ENCODE results near the gene CACNA1S.

The CACNA1S gene

DNA sequence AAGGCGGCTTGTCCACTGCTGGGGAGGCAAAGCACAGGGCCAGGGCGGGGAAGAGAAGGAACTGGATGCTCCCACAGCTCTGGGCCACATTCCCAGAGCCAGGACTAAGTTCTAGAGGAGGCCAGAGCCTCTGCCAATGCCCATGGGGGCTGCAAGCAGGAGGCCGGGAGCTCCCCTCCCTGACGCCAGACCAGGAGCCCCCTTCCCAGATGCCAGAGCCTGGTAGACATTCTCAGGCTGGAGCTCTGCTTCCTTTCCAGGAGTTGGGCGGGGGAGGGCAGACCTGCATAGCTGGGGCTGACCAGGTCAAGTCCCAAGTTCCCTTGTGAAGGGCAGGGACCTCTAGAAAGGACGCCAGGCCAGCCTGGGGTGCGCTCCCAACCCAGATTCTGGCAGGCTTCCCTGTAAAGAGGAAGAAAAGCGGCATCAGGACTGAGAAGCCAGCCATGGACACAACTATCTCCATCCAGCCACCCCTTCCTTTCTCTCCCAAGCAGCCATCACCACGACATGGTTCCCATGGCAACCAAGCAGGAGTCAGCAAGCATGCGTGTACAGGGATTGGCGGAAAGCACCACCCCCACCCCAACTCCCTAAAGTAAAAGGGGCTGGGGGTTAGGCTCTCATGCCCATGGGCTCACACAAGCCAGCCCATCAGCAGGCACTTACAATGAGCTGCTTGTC lies 102.1 kb downstream of the CACNA1S start:
- no peak for DNase-seq (ENCODE audit: low spot score)

DNA sequence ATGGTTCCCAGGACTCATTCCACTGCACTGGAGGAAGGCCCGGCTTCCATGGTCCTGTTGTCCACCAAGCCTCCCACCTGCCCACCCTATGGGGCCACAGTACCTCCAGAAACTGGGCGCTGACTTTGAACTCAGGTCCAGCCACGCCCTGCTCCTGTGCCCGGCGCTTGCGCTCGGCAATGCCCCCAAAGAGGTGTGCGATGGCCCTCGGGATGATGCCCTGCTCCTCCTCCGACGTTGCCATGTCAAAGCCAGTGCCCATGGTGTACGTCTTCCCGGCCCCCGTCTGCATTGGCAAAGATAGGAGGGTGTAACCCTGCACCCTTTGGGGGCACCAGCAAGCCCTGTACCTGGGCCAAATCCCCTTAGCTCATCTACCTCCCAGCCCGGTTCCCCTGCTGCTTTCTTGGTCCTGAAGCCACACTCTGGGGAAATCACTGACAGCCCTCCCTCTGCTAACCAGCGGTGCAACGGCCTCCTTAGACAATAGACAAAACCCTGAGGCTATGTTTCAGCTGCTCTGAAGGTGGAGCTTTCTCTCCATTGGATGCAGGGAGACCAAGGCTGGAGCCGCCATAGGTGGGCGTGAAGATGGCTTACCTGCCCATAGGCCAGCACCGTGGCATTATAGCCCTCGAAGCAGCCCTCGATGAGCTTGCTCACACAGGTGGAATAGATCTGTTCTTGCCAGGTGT lies 103.4 kb downstream of the CACNA1S start:
- no peak for DNase-seq (ENCODE audit: low spot score)

DNA sequence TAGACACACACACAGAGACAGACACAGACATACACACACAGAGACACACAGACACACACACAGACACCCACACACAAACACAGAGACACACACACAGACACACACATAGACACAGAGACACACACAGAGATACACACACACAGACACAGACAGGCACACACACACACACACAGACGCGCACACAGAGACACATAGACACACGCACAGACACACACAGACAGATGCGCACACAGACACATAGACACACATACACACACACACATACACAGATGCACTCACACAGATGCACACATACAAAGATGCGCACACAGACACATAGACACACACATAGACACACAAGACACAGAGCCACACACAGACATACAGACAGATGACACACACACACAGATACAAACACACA lies 104.7 kb downstream of the CACNA1S start:
- no peak for DNase-seq (ENCODE audit: low spot score)

DNA sequence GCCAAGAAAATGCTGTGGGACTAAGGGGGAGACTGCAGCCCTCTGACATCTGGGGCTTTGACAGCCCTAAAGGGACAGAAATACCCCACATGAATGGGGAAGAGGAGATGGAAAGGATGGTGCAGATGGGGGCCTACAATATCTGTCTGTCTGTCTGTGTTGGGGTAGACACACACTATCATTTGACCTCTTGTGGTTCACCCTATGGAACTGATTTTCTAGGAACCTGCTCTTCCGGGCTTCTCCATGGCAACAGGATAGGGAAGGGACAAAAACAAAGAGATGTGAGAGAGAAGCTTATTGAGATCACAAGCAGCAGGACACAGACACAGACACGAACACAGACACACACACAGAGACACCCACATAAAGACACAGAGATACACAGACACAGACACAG lies 105.8 kb downstream of the CACNA1S start:
- DNase-seq (ENCODE audit: low spot score) = no peak

DNA sequence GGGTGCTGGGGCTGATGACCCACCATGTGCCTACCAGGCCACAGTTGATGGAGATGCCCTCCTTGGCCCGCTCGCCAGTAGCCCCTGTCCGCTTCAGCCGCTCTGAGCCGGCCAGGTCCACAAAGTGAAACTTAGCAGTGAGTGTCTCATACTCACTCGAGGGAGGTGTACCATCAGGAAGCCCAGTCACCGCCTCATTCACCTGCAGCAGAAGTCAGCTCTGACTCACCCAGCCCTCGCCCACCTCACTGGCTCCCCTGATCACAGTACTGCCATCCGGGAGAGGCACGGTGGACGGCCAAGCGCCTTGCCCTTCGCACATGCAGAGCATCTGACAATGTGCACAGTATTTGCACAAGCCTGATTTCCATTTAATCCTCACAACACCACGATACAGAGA lies 107.5 kb downstream of the CACNA1S start:
- no peak for DNase-seq (ENCODE audit: low spot score)

DNA sequence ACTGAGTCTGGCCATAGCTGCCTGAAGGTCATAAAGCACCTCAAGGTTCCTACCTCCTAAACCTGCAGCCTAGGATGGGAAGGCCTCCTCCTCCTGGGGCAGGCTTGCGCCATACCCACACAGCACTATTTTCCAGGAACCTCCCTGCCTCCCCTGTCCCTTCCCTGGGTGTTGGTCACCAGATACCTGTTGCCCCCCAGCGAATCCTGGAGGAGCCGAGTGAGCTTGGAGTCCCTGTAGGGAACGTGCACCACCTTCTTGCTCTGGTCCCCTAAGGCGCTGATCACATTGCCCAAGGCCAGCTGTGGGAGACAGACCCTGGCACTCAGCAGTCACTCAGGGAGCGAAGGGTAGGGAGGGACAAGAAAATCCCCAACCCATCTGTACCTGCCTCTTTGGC lies 108.1 kb downstream of the CACNA1S start:
- no peak for DNase-seq (ENCODE audit: low spot score)

DNA sequence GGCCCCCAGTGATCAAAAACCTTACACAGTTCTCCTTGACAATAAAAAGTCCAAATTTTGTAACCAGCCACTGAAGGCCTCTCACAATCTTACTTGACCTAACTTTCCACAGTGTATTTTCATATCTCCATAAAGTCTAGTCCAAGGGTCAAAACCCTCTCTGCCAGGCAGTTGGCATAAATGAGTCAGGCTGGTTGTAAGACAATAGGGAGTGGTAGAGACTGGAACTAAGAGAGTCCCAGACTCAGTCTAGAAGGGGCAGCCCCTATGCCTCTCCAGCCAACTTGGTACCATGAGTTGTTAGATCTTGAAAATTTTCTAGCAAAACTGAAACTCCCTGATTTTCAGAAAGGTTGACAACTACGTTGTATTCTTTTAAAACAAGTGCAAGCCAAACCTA lies 109.7 kb downstream of the CACNA1S start:
- no peak for DNase-seq (ENCODE audit: low spot score)

DNA sequence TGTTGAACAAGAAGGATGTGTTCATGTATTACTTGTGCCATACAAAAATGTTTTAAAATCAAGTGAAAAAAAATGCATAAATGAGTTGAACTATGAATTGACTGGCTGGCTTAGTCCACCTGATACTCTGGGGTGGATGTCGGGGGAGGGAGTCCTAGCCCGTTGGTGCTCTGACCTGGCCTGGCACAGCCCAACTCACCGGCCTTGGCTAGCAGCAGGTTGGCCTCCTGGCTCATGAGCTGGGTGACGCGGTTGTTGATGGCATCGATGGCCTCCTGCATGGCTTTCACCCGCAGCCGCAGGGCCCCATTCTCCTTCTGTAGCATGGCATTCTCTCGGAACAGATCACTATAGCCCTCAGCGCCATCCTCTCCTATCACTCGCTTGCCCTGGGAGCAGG lies 110.3 kb downstream of the CACNA1S start:
- no peak for DNase-seq (ENCODE audit: low spot score)

DNA sequence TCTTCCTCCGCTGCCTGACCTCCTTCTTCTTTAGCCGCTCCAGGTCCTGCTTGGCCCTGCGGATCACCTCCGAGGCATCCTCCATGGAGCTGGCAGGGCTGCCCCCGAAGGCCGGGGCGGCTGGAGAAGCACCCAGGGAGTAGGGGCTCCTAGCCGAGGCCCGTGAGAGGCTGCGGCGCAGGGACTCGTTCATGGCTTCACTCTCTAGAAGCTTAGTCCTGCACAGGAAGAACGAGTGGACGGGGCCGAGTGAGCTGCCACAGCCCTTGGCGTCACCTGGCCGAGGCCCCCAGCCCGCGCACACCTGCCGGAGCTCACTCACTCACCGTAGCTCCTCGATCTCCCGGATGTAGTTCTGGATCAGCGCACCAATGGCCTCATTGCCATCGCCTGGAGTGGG lies 111.8 kb downstream of the CACNA1S start:
- DNase-seq (ENCODE audit: low spot score) = no peak

DNA sequence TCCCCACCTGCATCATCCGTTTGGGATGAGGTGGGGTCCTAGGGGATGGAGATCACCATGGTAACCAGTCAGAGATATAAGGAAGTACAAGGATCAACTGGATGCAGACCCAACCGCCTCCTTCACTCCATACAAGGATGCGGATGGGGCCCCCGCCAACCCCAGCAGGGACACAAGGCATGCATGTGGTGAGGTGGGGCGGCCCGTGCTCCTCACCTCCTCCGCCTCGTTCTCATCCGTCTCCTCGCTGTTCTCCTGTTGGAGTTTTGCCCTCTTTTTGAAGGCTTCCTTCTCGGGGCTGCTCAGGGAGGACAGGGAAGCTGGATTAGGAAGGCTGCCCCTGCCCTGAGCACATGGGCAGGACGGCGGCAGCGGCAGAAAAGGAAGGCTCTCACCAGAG lies 112.6 kb downstream of the CACNA1S start:
- DNase-seq (ENCODE audit: low spot score) = no peak

DNA sequence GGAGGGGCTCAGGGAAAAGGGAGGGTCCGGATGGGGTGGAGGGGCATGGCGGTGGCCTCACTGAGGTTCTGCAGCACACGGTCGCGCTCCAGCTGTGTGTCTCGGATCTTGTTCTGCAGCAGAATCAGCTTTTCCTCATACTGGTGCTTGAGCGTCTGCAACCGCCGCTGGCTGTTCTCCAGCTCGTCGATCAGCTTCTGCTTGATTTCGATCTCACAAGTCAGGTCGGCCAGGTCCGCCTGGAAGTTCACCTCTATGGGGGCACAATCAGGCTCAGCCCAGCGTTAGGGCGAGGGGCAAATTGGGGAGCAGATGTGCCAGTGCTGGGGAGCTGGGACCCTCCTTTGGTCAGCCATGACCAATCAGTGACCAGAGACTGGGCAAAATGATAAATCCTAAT lies 113.9 kb downstream of the CACNA1S start:
- DNase-seq (ENCODE audit: low spot score) = no peak

DNA sequence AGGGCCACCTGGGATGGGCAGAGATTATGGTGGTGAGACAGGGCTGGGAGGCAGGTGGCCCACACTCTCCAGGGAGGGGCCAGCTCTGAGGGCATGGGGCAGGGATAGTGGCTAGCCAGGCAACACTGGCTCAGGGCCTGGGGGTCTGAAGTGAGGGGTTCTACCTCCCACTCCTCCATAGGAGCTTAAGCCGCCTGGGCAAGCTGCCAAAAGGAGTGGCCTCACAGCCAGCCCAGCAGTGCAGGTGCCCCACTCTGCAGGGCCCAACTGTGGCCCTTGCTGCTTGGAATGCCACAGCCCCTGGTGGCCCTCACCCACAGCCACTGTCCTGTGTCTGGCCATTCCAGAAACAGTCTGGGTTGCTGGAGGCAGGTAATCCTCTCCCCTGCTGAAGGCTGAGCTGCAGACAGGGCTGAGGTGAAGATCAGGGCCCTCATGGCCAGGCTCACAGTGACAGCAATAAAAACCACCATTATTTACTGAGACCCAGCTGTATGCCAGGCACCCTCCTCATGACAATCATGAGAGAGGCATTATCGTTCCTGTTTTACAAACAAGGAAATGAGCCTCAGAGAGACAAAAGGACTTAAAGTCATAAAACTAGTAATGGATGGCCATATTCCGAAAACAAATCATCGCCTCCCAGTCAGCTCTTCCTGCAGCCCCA lies 119.7 kb downstream of the CACNA1S start:
- DNase-seq (ENCODE audit: low spot score) = no peak

DNA sequence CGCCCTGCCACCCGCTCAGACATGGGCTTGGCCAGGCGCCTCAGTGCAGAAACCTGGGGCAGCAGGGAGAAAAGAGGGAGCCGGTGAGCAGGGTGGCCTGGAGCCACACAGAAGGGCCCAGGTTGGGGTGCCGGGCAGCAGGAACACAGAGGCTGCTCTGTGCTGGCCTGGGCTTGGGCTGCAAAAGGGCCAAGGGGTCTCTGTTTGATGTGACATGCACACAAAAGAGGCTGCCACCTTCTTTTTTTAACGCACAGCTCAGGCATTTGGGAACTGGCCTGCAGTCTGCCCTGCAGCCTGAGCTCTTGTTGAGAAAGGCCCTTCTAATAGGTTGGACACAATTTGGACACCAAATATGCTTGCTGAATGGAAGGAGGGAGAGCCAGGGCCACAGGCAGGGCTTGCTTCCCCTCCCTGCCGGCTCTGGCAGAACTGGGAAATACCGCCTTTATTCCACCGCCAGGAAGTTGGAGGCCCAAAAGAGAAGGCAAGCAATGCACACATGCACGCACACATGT lies 121.1 kb downstream of the CACNA1S start:
- no peak for DNase-seq (ENCODE audit: low spot score)

DNA sequence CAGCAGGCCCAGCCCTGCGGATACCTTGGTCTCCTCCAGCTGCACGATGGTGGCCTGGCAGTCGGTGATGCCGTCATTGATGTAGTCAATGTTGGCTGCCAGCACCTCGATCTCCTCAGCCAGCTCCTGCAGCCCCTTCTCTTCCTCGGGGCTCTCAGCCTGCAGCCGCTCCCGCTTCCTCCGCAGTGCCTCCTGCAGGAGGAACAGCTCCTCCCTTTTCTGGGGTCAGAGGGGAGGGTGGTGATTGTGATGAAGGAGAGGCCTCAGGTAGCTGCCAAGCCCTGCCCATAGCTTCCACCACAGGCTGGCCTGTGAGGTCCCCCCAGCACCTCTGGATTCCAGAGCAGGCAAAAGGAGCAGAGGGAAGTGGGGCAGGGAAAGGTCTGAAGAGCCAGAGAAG lies 122.1 kb downstream of the CACNA1S start:
- no peak for DNase-seq (ENCODE audit: low spot score)

Measured in AG20443 (cell line).